Mesenchymal stem cell (in vitro differentiated cells and primary cell): ENCODE results near the gene CTSE.
A peak's percentile ranks its signal among the peaks of the same experiment; 100 is the strongest.
"Not testable (repeated sequence)": the region's sequence is repeated elsewhere in the genome, so short reads cannot be mapped to it uniquely, and the experiment has no call there.

Experiments
- DNase-seq: peaks from one replicate; pipeline ENCODE4 v3.0.0-alpha.2; 2013
- H2AFZ ChIP-seq: one replicate; pipeline ENCODE4 v1.6.1; 2013; ENCODE audit warnings: low read depth, mild to moderate bottlenecking, control low read depth, inconsistent platforms, low read length, moderate library complexity
- H2AK5ac ChIP-seq: 2 replicates; pipeline ENCODE4 v1.6.1; 2013; ENCODE audit warnings: low read length, moderate library complexity, mild to moderate bottlenecking, inconsistent platforms; ENCODE audit not compliant: severe bottlenecking
- H2BK120ac ChIP-seq: one replicate; pipeline ENCODE4 v1.6.1; 2013; ENCODE audit warnings: low read depth, mild to moderate bottlenecking, inconsistent platforms, low read length, moderate library complexity
- H2BK12ac ChIP-seq, 2 experiments: one replicate each; pipeline ENCODE4 v1.6.1; 2013; ENCODE audit warnings: inconsistent platforms in 2 of 2, low read length in 2 of 2, mild to moderate bottlenecking in 2 of 2, moderate library complexity in 2 of 2, control low read depth in 1 of 2
- H2BK15ac ChIP-seq: one replicate; pipeline ENCODE4 v1.6.1; 2013; ENCODE audit warnings: mild to moderate bottlenecking, low read depth, inconsistent platforms; ENCODE audit not compliant: poor library complexity, severe bottlenecking
- H2BK5ac ChIP-seq: 2 replicates; pipeline ENCODE4 v1.6.1; 2013; ENCODE audit warnings: low read depth, mild to moderate bottlenecking, low read length, control low read depth, inconsistent platforms; ENCODE audit not compliant: poor library complexity, severe bottlenecking
- H3K14ac ChIP-seq, 2 experiments: one replicate each; pipeline ENCODE4 v1.6.1; 2013; ENCODE audit warnings: inconsistent platforms in 2 of 2, low read length in 2 of 2, control low read depth in 1 of 2, mild to moderate bottlenecking in 1 of 2, moderate library complexity in 1 of 2
- H3K18ac ChIP-seq, 2 experiments: one replicate each; pipeline ENCODE4 v1.6.1; 2013; ENCODE audit warnings: inconsistent platforms in 2 of 2, low read length in 2 of 2, control low read depth in 1 of 2, low read depth in 1 of 2, mild to moderate bottlenecking in 1 of 2
- H3K23ac ChIP-seq, 2 experiments: one replicate each; pipeline ENCODE4 v1.6.1; 2013; ENCODE audit warnings: inconsistent platforms in 2 of 2, low read length in 2 of 2, mild to moderate bottlenecking in 2 of 2, moderate library complexity in 2 of 2, control low read depth in 1 of 2
- H3K27ac ChIP-seq: 2 replicates; pipeline ENCODE4 v1.5.1; 2013; ENCODE audit warnings: mild to moderate bottlenecking, moderate library complexity, low read length, control low read depth, inconsistent platforms; ENCODE audit not compliant: poor library complexity, severe bottlenecking
- H3K27me3 ChIP-seq, 2 experiments: 2 replicates each; pipeline versions ENCODE4 v1.6.1 to v1.7.0; 2013; ENCODE audit warnings: low read length in 2 of 2, mild to moderate bottlenecking in 2 of 2, moderate library complexity in 2 of 2, control low read depth in 1 of 2, inconsistent platforms in 1 of 2; ENCODE audit not compliant: control insufficient read depth in 1 of 2, insufficient read depth in 1 of 2
- H3K36me3 ChIP-seq, 2 experiments: 2 replicates each; pipeline versions ENCODE4 v1.6.1 to v1.7.0; 2013; ENCODE audit warnings: low read length in 2 of 2, control low read depth in 1 of 2, inconsistent platforms in 1 of 2, low read depth in 1 of 2, mild to moderate bottlenecking in 1 of 2; ENCODE audit not compliant: insufficient read depth in 2 of 2, control insufficient read depth in 1 of 2
- H3K4ac ChIP-seq, 2 experiments: one replicate each; pipeline ENCODE4 v1.6.1; 2013; ENCODE audit warnings: inconsistent platforms in 2 of 2, low read length in 2 of 2, mild to moderate bottlenecking in 2 of 2, moderate library complexity in 2 of 2, control low read depth in 1 of 2, low read depth in 1 of 2
- H3K4me1 ChIP-seq: 2 replicates; pipeline ENCODE4 v1.6.1; 2013; ENCODE audit warnings: low read depth, low read length, control low read depth; ENCODE audit not compliant: control insufficient read depth, insufficient read depth
- H3K4me2 ChIP-seq: 2 replicates; pipeline ENCODE4 v1.6.1; 2013; ENCODE audit warnings: low read length, mild to moderate bottlenecking, inconsistent platforms; ENCODE audit not compliant: poor library complexity, severe bottlenecking
- H3K4me3 ChIP-seq, 2 experiments: 2 replicates each; pipeline versions ENCODE4 v1.5.1 to v1.7.0; 2013; ENCODE audit warnings: low read length in 2 of 2, mild to moderate bottlenecking in 2 of 2, control low read depth in 1 of 2, low read depth in 1 of 2; ENCODE audit not compliant: insufficient read depth in 1 of 2
- H3K79me1 ChIP-seq: replicated peaks from 2 replicates; pipeline ENCODE4 v1.6.1; 2013; ENCODE audit warnings: mild to moderate bottlenecking, control low read depth, low read length, inconsistent platforms; ENCODE audit not compliant: poor library complexity, severe bottlenecking
- H3K9ac ChIP-seq: 2 replicates; pipeline ENCODE4 v1.7.0; 2013; ENCODE audit warnings: mild to moderate bottlenecking, low read length, moderate library complexity
- H3K9me3 ChIP-seq: 2 replicates; pipeline ENCODE4 v1.7.0; 2013; ENCODE audit warnings: mild to moderate bottlenecking, low read length; ENCODE audit not compliant: control insufficient read depth
- H4K8ac ChIP-seq: one replicate; pipeline ENCODE4 v1.6.1; 2013; ENCODE audit warnings: inconsistent platforms, mild to moderate bottlenecking, low read length, moderate library complexity
- H4K91ac ChIP-seq: one replicate; pipeline ENCODE4 v1.6.1; 2013; ENCODE audit warnings: mild to moderate bottlenecking, low read length, inconsistent platforms
- WGBS: methylation state at CpG from one replicate; pipeline ENCODE4 v1.1.7; 2013; ENCODE audit warnings: mixed read lengths; 5-methylcytosine and 5-hydroxymethylcytosine counted together

The CTSE gene

GRCh38 chr1:206058289-206058926 lies 34.7 kb upstream of the CTSE start:
- H3K14ac ChIP-seq, H2AK5ac ChIP-seq, H3K9me3 ChIP-seq: not testable (repeated sequence)

GRCh38 chr1:206055639-206056323 lies 32.1 kb upstream of the CTSE start:
- not testable (repeated sequence) for H4K91ac ChIP-seq, H4K8ac ChIP-seq, H3K9me3 ChIP-seq, DNase-seq, H2BK120ac ChIP-seq, H3K14ac ChIP-seq, H2BK12ac ChIP-seq, H3K27me3 ChIP-seq, H3K4me3 ChIP-seq, H3K9ac ChIP-seq, H2BK5ac ChIP-seq, H3K23ac ChIP-seq, H3K79me1 ChIP-seq, H2BK15ac ChIP-seq, H2AK5ac ChIP-seq, H2AFZ ChIP-seq, H3K4ac ChIP-seq, H3K18ac ChIP-seq
- Histone ChIP-seq H3K4me2 (peak overlapping the region; percentile 58), H3K4me1 (peaks cover 23% of the 10 kb centered on the region), H3K27ac (peak overlapping the region; percentile 6), H3K36me3 (peaks cover 0 to 15% of the 10 kb centered on the region in 2 experiments)
- 84% methylated on average over 8 of the region's 8 CpGs for WGBS

More at GRCh38 chr1:206058289-206058926, 34.7 kb upstream of the CTSE start:
- Histone ChIP-seq H3K36me3 (peaks cover 0 to 34% of the 10 kb centered on the region in 2 experiments), H3K27ac (peak overlapping the region; percentile 84), H3K4me1 (peaks cover 26% of the 10 kb centered on the region), H3K4me2 (peak overlapping the region; percentile 1)
- H2BK12ac ChIP-seq, H3K4me3 ChIP-seq, H2BK5ac ChIP-seq, H2AFZ ChIP-seq, H2BK15ac ChIP-seq, H4K91ac ChIP-seq, H3K18ac ChIP-seq, H3K4ac ChIP-seq, H3K27me3 ChIP-seq, H2BK120ac ChIP-seq, DNase-seq, H3K23ac ChIP-seq, H3K79me1 ChIP-seq, H4K8ac ChIP-seq, H3K9ac ChIP-seq: not testable (repeated sequence)
- 74% methylated on average over 5 of the region's 9 CpGs for WGBS

- 96% methylated on average over 11 of the region's 12 CpGs for WGBS
- not testable (repeated sequence) for H2BK5ac ChIP-seq, H3K36me3 ChIP-seq, H3K14ac ChIP-seq, H2AFZ ChIP-seq, DNase-seq, H2BK15ac ChIP-seq, H3K4ac ChIP-seq, H3K9me3 ChIP-seq, H2AK5ac ChIP-seq, H3K27me3 ChIP-seq, H3K79me1 ChIP-seq, H3K23ac ChIP-seq, H2BK12ac ChIP-seq, H3K9ac ChIP-seq, H3K18ac ChIP-seq, H4K91ac ChIP-seq, H2BK120ac ChIP-seq, H4K8ac ChIP-seq
- Histone ChIP-seq H3K4me1 (peaks cover 21% of the 10 kb centered on the region), H3K27ac (peak overlapping the region; percentile 49), H3K4me3 (peak overlapping the region in 1 of 2 experiments; percentile 43), H3K4me2 (peak overlapping the region; percentile 58)
Observed at GRCh38 chr1:206055069-206055625, 31.5 kb upstream of the CTSE start.

- H2BK5ac ChIP-seq, result peak overlapping the region; percentile 85
- not testable (repeated sequence) for H3K9ac ChIP-seq, H3K9me3 ChIP-seq, H2BK15ac ChIP-seq, H3K18ac ChIP-seq, DNase-seq, H3K23ac ChIP-seq, H3K79me1 ChIP-seq, H4K8ac ChIP-seq, H2AK5ac ChIP-seq, H3K36me3 ChIP-seq, H2BK120ac ChIP-seq, H3K4ac ChIP-seq, H4K91ac ChIP-seq, H3K14ac ChIP-seq, H2BK12ac ChIP-seq, H3K27me3 ChIP-seq, H2AFZ ChIP-seq
- H3K4me3 ChIP-seq, result peak overlapping the region in 1 of 2 experiments; percentile 40
- 96% methylated on average over 3 of the region's 4 CpGs for WGBS
- H3K4me1 ChIP-seq, result peaks cover 12% of the 10 kb centered on the region
- H3K4me2 ChIP-seq, result peak overlapping the region; percentile 66
- H3K27ac ChIP-seq, result peak overlapping the region; percentile 98
Observed at GRCh38 chr1:206053616-206054015, 29.9 kb upstream of the CTSE start.
